ENCODE data around the gene CFDP1.

DNA sequence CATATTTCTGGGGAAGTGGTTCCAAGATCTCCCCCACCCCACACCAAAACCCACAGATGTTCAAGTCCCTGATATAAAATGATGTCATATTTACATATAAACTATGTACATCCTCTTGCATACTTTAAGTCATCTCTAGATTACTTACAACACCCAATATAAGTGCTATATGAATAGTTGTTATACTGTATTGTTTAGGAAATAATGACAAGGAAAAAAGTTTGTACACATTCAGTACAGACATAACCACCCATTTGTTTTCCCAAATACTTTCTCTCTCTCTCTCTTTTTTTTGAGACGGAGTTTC lies 11.5 kb downstream of the CFDP1 start:
- no peak for TF ChIP-seq POLR2AphosphoS5 (IDR thresholded peaks at IDR 0.05)
- TF ChIP-seq, protein P1, sequence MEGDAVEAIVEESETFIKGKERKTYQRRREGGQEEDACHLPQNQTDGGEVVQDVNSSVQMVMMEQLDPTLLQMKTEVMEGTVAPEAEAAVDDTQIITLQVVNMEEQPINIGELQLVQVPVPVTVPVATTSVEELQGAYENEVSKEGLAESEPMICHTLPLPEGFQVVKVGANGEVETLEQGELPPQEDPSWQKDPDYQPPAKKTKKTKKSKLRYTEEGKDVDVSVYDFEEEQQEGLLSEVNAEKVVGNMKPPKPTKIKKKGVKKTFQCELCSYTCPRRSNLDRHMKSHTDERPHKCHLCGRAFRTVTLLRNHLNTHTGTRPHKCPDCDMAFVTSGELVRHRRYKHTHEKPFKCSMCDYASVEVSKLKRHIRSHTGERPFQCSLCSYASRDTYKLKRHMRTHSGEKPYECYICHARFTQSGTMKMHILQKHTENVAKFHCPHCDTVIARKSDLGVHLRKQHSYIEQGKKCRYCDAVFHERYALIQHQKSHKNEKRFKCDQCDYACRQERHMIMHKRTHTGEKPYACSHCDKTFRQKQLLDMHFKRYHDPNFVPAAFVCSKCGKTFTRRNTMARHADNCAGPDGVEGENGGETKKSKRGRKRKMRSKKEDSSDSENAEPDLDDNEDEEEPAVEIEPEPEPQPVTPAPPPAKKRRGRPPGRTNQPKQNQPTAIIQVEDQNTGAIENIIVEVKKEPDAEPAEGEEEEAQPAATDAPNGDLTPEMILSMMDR (IDR thresholded peaks at IDR 0.05 in 8 of 11, conservative IDR thresholded peaks at IDR 0.05 in 3 of 11): no peak

Data from spleen (tissue), 7 donors.